Activated CD4-positive, alpha-beta memory T cell treated with anti-CD3 and anti-CD28 coated beads for 36 hours (primary cell): ENCODE results near the gene PAX1. TPM values are rescaled to one million over a fixed set of nuclear protein-coding genes. Genes with fewer than 3 reads are reported as not detected.

Source experiments
- CTCF ChIA-PET: fragments of 350-600 bp; sonication (Branson Sonifier 250); formaldehyde crosslinking; loops from one replicate; lab custom pipeline; 2021; ENCODE audit warnings: antibody characterized with exemption, inconsistent platforms; lab: Charles Lee
- POLR2A ChIA-PET: fragments of 350-600 bp; sonication (Branson Sonifier 250); formaldehyde crosslinking; loops from one replicate; lab custom pipeline; 2021; ENCODE audit warnings: antibody characterized with exemption; lab: Charles Lee
- DNase-seq: peaks from one replicate; pipeline ENCODE4 v3.0.0-alpha.2; 2020
- H3K27ac Mint-ChIP-seq: one replicate; pipeline ENCODE4 v1.8.0; 2021; ENCODE audit warnings: mixed read lengths
- H3K27me3 Mint-ChIP-seq: one replicate; pipeline ENCODE4 v1.8.0; 2021; ENCODE audit warnings: mixed read lengths
- H3K36me3 Mint-ChIP-seq: one replicate; pipeline ENCODE4 v1.8.0; 2021; ENCODE audit warnings: mixed read lengths
- H3K4me1 Mint-ChIP-seq: one replicate; pipeline ENCODE4 v1.8.0; 2021; ENCODE audit warnings: low read depth, mixed read lengths
- H3K4me3 Mint-ChIP-seq: one replicate; pipeline ENCODE4 v1.8.0; 2021; ENCODE audit warnings: mild to moderate bottlenecking, mixed read lengths
- H3K9me3 Mint-ChIP-seq: one replicate; pipeline ENCODE4 v1.8.0; 2021; ENCODE audit warnings: mixed read lengths
- intact Hi-C: fragments of 100-400 bp; cut with micrococcal nuclease; formaldehyde crosslinking; loops from one replicate; pipeline ENCODE4 v1.15.1; 2023
- total RNA-seq, 2 experiments: library from RNA; stranded (reverse); gene quantifications; one replicate each; pipeline ENCODE4 v1.2.3, GENCODE V29; 2021

Gene PAX1
- total RNA-seq, 2 experiments from 2014 or later, result not detected

- CTCF ChIA-PET, result interaction anchor here (0.9 to 2.7 kb wide), 3 partner anchors 9 to 82 kb away, joined by 4 to 18 read pairs (median 4); no protein-coding TSS in a partner anchor
- no peak overlapping the region for H3K27ac Mint-ChIP-seq
Measured at GRCh38 chr20:21704408-21705385, 767 bp upstream of the PAX1 start.

GRCh38 chr20:21706261-21707195 is 1.1 kb downstream of the PAX1 start:
- Mint-ChIP-seq H3K4me1 (peaks cover 9% of the 10 kb centered on the region), H3K9me3 (no peaks in the 10 kb centered on the region), H3K27me3 (peaks cover 72% of the 10 kb centered on the region), H3K27ac (no peak overlapping the region), H3K4me3 (no peak overlapping the region), H3K36me3 (no peaks in the 10 kb centered on the region)
- intact Hi-C loops, result loop anchor here (10.0 kb wide), 2 partner anchors 312 to 878 kb away; partner anchors contain the start of genes FOXA2 and NKX2-4
- CTCF ChIA-PET, result interaction anchor here (2.0 kb wide), 1 partner anchor 11 kb away, joined by 4 read pairs; no protein-coding TSS in a partner anchor
- DNase-seq, result no peak
- POLR2A ChIA-PET, result no interaction called here

More at GRCh38 chr20:21704408-21705385, 767 bp upstream of the PAX1 start:
- no peaks in the 10 kb centered on the region for H3K9me3 Mint-ChIP-seq
- intact Hi-C loops, result loop anchor here (5.0 to 10.0 kb wide), 5 partner anchors 182 to 880 kb away; partner anchors contain the start of genes FOXA2 and NKX2-4
- no peak for DNase-seq
- H3K4me1 Mint-ChIP-seq, result peaks cover 9% of the 10 kb centered on the region
- no peaks in the 10 kb centered on the region for H3K36me3 Mint-ChIP-seq
- H3K27me3 Mint-ChIP-seq, result peaks cover 78% of the 10 kb centered on the region
- no peak overlapping the region for H3K4me3 Mint-ChIP-seq
- POLR2A ChIA-PET, result no interaction called here

DNA sequence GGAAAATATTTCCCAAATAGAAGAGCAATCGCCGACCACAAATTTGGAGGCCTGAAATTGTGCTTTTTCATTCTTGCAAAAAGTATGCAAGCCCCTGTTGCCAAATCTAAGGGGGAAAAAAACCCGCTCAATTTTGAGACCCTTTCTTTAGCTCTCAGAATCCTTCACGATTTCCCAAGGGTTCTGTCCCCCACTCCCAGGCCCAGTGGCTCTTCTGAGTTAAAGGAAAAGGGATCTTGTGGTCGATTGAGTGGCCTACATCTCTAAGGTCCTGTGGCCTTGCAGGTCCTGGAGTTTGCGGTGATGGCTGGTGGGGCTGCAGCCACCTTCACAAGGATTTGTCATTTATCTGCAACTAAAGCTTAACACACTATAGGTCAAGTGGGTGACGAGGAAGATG is 1.8 kb downstream of the PAX1 start:
- Mint-ChIP-seq H3K9me3 (no peaks in the 10 kb centered on the region), H3K4me1 (peaks cover 9% of the 10 kb centered on the region), H3K27ac (no peak overlapping the region), H3K36me3 (no peaks in the 10 kb centered on the region), H3K27me3 (peaks cover 66% of the 10 kb centered on the region), H3K4me3 (no peak overlapping the region)
- intact Hi-C loops, result loop anchor here (10.0 kb wide), 2 partner anchors 312 to 878 kb away; partner anchors contain the start of genes FOXA2 and NKX2-4
- CTCF ChIA-PET, result interaction anchor here (1.0 kb wide), 1 partner anchor 12 kb away, joined by 4 read pairs; no protein-coding TSS in a partner anchor
- DNase-seq, result no peak
- POLR2A ChIA-PET, result no interaction called here

DNA sequence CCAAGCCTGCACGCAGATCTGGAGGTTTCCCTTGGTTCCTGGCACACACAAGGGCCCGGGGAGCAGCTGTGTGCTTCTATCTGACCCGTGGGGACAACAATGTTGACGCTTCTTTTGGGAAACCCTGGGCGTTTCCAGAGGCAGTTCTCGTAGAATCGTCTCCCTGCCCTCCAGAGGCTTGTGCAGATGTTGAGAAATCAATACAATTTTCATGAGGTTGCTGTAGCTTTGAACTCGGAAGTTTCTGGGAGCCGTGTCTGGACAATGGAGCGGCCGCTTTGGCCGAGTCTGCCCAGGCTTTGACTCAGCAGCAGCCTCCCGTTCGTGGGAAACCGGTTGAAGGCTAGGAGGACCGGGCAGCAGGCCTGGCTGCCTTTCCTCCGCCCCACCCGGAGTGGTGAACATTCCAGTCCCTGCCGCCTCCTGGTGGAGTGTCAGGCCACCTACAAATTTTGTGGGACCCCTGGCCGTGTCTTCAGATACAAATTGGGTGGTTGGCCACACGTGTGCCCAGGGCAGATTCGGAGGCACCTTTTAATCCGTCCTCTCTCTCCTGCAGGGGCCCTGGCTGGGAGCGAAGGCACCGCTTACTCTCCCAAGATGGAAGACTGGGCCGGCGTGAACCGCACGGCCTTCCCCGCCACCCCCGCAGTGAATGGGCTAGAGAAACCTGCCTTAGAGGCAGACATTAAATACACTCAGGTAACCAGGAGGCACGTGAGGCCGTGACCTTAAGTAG is 2.7 kb downstream of the PAX1 start:
- peaks cover 4% of the 10 kb centered on the region for H3K4me1 Mint-ChIP-seq
- H3K36me3 Mint-ChIP-seq, result no peaks in the 10 kb centered on the region
- peaks cover 68% of the 10 kb centered on the region for H3K27me3 Mint-ChIP-seq
- POLR2A ChIA-PET, result no interaction called here
- CTCF ChIA-PET, result interaction anchor here (1.0 kb wide), 1 partner anchor 11 kb away, joined by 4 read pairs; no protein-coding TSS in a partner anchor
- no peak overlapping the region for H3K4me3 Mint-ChIP-seq
- intact Hi-C loops, result loop anchor here (10.0 kb wide), 2 partner anchors 313 to 877 kb away; partner anchors contain the start of genes FOXA2 and NKX2-4
- H3K27ac Mint-ChIP-seq, result no peak overlapping the region
- no peak for DNase-seq
- H3K9me3 Mint-ChIP-seq, result no peaks in the 10 kb centered on the region

DNA sequence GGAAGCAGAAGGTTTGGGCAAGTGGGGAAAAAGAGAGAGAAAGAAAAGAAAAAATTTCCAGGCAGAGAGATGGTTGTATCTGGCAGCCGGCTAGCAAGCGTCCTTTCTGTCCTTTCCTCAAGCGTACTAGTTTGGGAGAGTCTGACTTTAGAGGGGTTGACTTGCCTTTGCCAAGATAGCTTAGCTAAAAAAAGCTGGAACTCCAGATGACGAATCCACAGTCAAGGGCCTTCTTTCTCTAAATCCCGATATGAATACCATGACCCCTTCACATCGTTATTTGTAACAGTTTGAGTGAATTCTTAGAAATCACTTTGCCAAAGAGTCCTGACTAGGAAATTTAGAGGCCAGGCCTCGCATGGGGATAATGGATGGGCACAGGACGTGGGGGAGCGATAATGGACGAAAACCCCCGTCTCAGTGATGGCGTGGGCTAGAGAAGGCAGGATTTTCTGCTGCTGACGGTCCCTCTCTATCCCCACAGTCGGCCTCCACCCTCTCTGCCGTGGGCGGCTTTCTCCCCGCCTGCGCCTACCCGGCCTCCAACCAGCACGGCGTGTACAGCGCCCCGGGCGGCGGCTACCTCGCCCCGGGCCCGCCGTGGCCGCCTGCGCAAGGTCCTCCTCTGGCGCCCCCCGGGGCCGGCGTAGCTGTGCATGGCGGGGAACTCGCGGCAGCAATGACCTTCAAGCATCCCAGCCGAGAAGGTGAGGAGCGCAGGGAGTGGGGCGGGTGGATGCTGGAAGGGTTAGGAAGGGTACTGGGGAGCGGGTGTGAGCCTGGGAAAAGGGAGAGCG is 3.5 kb downstream of the PAX1 start:
- H3K27ac Mint-ChIP-seq, result no peak overlapping the region
- CTCF ChIA-PET, result no interaction called here
- no peaks in the 10 kb centered on the region for H3K9me3 Mint-ChIP-seq
- H3K4me1 Mint-ChIP-seq, result peaks cover 2% of the 10 kb centered on the region
- DNase-seq, result no peak
- no peak overlapping the region for H3K4me3 Mint-ChIP-seq
- peaks cover 66% of the 10 kb centered on the region for H3K27me3 Mint-ChIP-seq
- H3K36me3 Mint-ChIP-seq, result no peaks in the 10 kb centered on the region
- POLR2A ChIA-PET, result no interaction called here
- intact Hi-C loops, result loop anchor here (10.0 kb wide), 2 partner anchors 314 to 876 kb away; partner anchors contain the start of genes FOXA2 and NKX2-4

GRCh38 chr20:21709535-21709904 is 4.1 kb downstream of the PAX1 start:
- Mint-ChIP-seq H3K36me3 (no peaks in the 10 kb centered on the region), H3K9me3 (no peaks in the 10 kb centered on the region), H3K27me3 (peaks cover 64% of the 10 kb centered on the region), H3K4me3 (no peak overlapping the region), H3K4me1 (peaks cover 2% of the 10 kb centered on the region), H3K27ac (no peak overlapping the region)
- intact Hi-C loops, result loop anchor here (10.0 kb wide), 2 partner anchors 315 to 875 kb away; partner anchors contain the start of genes FOXA2 and NKX2-4
- POLR2A ChIA-PET, result no interaction called here
- DNase-seq, result no peak
- CTCF ChIA-PET, result no interaction called here

DNA sequence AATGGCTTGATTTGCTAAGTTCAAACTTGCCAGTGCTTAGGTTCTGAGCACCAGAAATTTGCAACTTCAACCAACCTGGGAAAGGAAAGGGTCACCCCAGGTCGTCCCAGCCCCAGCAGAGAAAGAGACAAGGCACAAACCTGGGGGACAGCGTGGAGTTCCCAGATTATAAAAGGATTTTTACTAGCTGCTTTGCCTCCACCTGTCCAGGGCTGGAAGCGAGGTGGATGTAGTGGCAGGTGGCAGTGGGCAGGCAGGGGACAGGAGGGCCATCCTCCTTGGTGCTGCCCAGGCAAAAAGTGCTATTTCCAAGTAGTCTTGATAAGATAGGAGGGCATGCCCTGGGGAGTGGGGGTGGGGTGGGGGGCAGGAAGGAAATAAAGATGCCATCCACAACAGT is 4.9 kb downstream of the PAX1 start:
- Mint-ChIP-seq H3K27me3 (peaks cover 64% of the 10 kb centered on the region), H3K27ac (no peak overlapping the region), H3K36me3 (no peaks in the 10 kb centered on the region), H3K9me3 (no peaks in the 10 kb centered on the region), H3K4me1 (peaks cover 2% of the 10 kb centered on the region), H3K4me3 (no peak overlapping the region)
- CTCF ChIA-PET, result interaction anchor here (0.6 to 2.3 kb wide), 2 partner anchors 9 to 764 kb away, joined by 3 to 15 read pairs; no protein-coding TSS in a partner anchor
- DNase-seq, result no peak
- POLR2A ChIA-PET, result no interaction called here
- intact Hi-C loops, result no loop called here

- CTCF ChIA-PET, result interaction anchor here (0.6 to 2.3 kb wide), 3 partner anchors 9 to 764 kb away, joined by 3 to 15 read pairs (median 4); no protein-coding TSS in a partner anchor
- no peak for DNase-seq
- Mint-ChIP-seq H3K27ac (no peak overlapping the region), H3K36me3 (no peaks in the 10 kb centered on the region), H3K4me1 (peaks cover 2% of the 10 kb centered on the region), H3K9me3 (no peaks in the 10 kb centered on the region), H3K27me3 (peaks cover 70% of the 10 kb centered on the region), H3K4me3 (no peak overlapping the region)
- POLR2A ChIA-PET, result no interaction called here
- intact Hi-C loops, result no loop called here
Measured at GRCh38 chr20:21710863-21711431, 5.5 kb downstream of the PAX1 start.

- CTCF ChIA-PET, result no interaction called here
- POLR2A ChIA-PET, result no interaction called here
- DNase-seq, result no peak
Measured at GRCh38 chr20:21712443-21713059, 7.1 kb downstream of the PAX1 start.

GRCh38 chr20:21713470-21713869 is 8.0 kb downstream of the PAX1 start:
- no peak overlapping the region for H3K4me3 Mint-ChIP-seq
- intact Hi-C loops, result no loop called here
- H3K27me3 Mint-ChIP-seq, result peaks cover 67% of the 10 kb centered on the region
- H3K4me1 Mint-ChIP-seq, result peaks cover 1% of the 10 kb centered on the region
- no peak overlapping the region for H3K27ac Mint-ChIP-seq
- no peaks in the 10 kb centered on the region for H3K36me3 Mint-ChIP-seq
- CTCF ChIA-PET, result no interaction called here
- no peaks in the 10 kb centered on the region for H3K9me3 Mint-ChIP-seq
- DNase-seq, result no peak
- POLR2A ChIA-PET, result no interaction called here

More at GRCh38 chr20:21712443-21713059, 7.1 kb downstream of the PAX1 start:
- Mint-ChIP-seq H3K36me3 (no peaks in the 10 kb centered on the region), H3K27me3 (peaks cover 71% of the 10 kb centered on the region), H3K4me3 (no peak overlapping the region), H3K27ac (no peak overlapping the region), H3K4me1 (peaks cover 2% of the 10 kb centered on the region), H3K9me3 (no peaks in the 10 kb centered on the region)
- intact Hi-C loops, result no loop called here
